ENCODE measurements around the gene ARHGAP23.

ARHGAP23 gene

GRCh38 chr17:38554430-38555350 is 126.4 kb downstream of the ARHGAP23 start:
- no peak for TF ChIP-seq CTCF (IDR thresholded peaks at IDR 0.05; ENCODE audit: insufficient read depth, low read depth, low read length, missing control alignments)
- no peak for DNase-seq (ENCODE audit: low read depth)

GRCh38 chr17:38556239-38556638 is 128.0 kb downstream of the ARHGAP23 start:
- no peak for DNase-seq (ENCODE audit: low read depth)
- no peak for TF ChIP-seq CTCF (IDR thresholded peaks at IDR 0.05; ENCODE audit: insufficient read depth, low read depth, low read length, missing control alignments)

More at GRCh38 chr17:38554430-38555350, 126.4 kb downstream of the ARHGAP23 start:
- H3K4me3 ChIP-seq (ENCODE audit: low read depth, low read length): no peak overlapping the region

DNA sequence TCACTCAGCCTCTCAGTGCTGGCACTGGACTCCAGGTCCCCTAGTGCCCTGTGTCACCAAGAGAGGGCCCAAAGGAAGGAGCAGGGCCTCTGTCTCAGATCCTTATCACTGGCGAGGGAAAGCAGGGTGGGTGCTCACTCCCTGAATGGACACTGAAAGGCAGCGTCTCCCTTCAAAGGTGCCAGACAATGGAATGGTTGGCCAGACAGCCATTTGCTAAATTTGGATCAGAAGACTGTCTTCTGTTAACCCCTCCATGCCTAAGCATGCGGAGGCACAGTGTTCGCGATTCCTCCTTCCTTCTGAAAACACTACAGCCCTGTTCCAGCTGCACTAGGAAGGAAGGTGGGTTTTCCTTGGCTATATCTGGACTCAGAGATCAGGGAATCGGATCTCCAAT is 129.1 kb downstream of the ARHGAP23 start:
- H3K4me3 ChIP-seq (ENCODE audit: low read depth, low read length): no peak overlapping the region
- no peak for TF ChIP-seq CTCF (IDR thresholded peaks at IDR 0.05; ENCODE audit: insufficient read depth, low read depth, low read length, missing control alignments)
- DNase-seq (ENCODE audit: low read depth): no peak

More at GRCh38 chr17:38556239-38556638, 128.0 kb downstream of the ARHGAP23 start:
- no peak overlapping the region for H3K4me3 ChIP-seq (ENCODE audit: low read depth, low read length)

DNA sequence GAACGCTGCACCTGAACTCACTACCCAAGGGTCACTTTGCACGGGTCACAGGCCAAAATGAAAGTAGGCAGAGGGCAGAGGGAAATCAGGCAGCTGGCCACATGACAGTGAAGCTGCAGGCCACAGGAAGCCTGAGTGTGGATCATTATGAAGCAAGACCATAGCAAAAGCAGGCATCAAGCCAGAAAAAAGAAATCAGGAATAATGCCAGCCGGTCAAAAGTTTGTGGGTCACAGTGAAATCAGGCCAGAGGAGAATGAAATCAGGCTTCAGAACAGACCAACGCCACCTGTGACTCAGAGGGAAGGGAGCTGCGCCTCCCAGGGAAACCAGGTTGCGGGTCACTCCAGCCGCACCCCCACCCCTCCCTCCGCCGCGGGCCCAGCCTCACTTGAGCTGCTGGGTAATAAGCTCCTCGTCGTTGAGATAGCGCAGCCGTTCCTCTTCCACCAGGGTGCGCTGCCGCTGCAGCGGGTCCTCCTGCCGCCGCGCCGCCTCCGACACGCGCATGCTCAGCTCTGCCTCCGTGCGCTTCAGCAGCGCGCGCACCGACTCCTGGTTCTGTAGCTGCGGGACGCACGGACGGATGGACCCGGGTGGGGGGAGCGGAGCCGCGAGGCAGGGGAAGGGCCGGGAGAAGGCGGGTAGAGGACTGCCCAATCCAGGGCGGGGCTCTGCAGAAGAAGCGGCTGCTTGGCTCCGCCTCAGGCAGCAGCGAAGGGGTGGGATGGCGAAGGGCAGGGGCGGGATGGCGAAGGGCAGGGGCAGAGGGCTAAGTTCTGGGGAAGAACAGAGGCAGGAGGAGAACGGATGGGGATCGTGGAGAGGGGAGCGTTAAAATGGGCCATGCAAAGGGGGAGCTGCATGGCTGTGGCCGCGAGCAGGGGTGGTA is 129.8 kb downstream of the ARHGAP23 start:
- peak; percentile 97 for TF ChIP-seq CTCF (IDR thresholded peaks at IDR 0.05; ENCODE audit: insufficient read depth, low read depth, low read length, missing control alignments)
- peak; percentile 93 for DNase-seq (ENCODE audit: low read depth)
- H3K4me3 ChIP-seq (ENCODE audit: low read depth, low read length): peak overlapping the region; percentile 69

DNA sequence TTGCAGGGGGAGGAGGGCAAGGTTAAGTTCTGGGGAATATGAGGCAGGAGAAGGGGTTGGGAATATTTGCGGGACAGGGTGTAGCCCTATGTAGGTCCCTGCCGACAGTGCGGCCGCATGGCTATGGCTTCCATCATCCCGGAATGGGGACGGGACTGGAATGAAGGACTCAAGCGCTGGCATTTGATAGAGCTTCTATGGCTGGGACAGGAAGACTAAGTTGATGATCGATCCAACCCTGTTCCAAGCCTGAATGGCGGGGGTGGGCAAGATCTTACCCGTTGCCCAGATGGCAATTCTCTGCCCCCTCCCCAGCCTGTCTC is 130.4 kb downstream of the ARHGAP23 start:
- peak overlapping the region; percentile 69 for H3K4me3 ChIP-seq (ENCODE audit: low read depth, low read length)
- DNase-seq (ENCODE audit: low read depth): no peak
- no peak for TF ChIP-seq CTCF (IDR thresholded peaks at IDR 0.05; ENCODE audit: insufficient read depth, low read depth, low read length, missing control alignments)

GRCh38 chr17:38559051-38559879 is 131.0 kb downstream of the ARHGAP23 start:
- TF ChIP-seq CTCF (IDR thresholded peaks at IDR 0.05; ENCODE audit: insufficient read depth, low read depth, low read length, missing control alignments): peak; percentile 46
- H3K4me3 ChIP-seq (ENCODE audit: low read depth, low read length): peak overlapping the region; percentile 69
- DNase-seq (ENCODE audit: low read depth): peak; percentile 91

Measured in GM12865 (cell line).